OCI-LY1 (cell line): ENCODE data around the gene GALC.

Experiments
- CTCF ChIP-seq: fragments of 200-600 bp; sonication (generic), shearing (Covaris generic); IDR thresholded peaks from 2 replicates; pipeline ENCODE4 v1.5.1; 2017; ENCODE audit warnings: mild to moderate bottlenecking, antibody characterized with exemption, low read length, moderate library complexity, mixed read lengths
- EZH2 ChIP-seq: fragments of 200-600 bp; sonication (generic), shearing (Covaris generic); IDR thresholded peaks from 2 replicates; pipeline ENCODE4 v1.8.0; 2017; ENCODE audit warnings: borderline replicate concordance, mixed run types, mild to moderate bottlenecking, antibody characterized with exemption, low read length, moderate library complexity, mixed read lengths

DNA sequence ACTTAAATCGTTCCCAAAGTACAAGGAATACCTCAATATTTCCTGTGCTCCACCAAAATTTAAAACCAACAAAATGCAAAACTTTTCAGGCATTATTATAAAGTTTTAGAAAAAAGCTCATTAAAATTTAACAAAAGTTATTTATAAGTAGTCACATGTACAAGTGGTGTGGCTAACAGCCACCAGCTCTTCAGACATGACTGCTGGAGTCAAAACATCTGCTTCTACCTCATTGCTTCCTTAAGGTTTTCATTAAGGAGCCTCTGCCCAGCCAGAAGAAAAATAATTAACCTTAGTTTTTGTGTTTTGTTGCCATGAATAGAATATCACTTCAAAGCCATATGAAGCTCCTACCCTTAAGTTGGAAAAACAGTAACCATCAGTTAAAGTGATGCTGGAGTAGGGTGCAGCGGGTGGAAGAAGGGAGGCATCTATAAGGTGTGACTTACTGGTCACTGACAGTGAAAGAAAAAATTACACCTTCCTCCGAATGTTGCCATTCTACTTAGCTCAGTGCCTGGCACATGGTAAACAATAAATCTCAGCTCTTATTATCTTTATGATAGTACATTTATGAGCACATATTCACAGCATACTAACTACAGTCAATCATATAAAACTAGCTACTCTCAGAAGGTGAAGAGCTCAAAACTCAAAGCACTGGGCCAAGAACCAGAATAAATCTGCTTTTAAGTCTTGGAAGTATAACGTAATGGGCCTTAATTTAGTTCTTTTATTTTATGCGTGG, 57.7 kb downstream of the GALC start:
- TF ChIP-seq CTCF, result no peak
- TF ChIP-seq EZH2, result no peak
